Right atrium auricular region (tissue), 2 donors: ENCODE measurements around the gene HMGCL. TPM values are rescaled to one million over a fixed set of nuclear protein-coding genes. Genes with fewer than 3 reads are reported as not detected.
A peak's percentile ranks its signal among the peaks of the same experiment; 100 is the strongest.
"Not testable (repeated sequence)": the region's sequence is repeated elsewhere in the genome, so short reads cannot be mapped to it uniquely, and the experiment has no call there.

ENCODE experiments used
- DNase-seq: peaks from one replicate; pipeline ENCODE4 v3.0.0-alpha.2; 2019; ENCODE audit warnings: low spot score
- H3K27ac ChIP-seq, 2 donors: fragments of 200-600 bp; sonication (generic); 1 replicate in 1 of 2; 2 replicates in 1 of 2; pipeline ENCODE4 v1.5.1; 2016 to 2019
- H3K27me3 ChIP-seq, 2 donors: fragments of 200-600 bp; sonication (generic); one replicate each; pipeline versions ENCODE4 v1.5.1 to v1.6.0; 2017 to 2019
- H3K36me3 ChIP-seq: fragments of 200-600 bp; sonication (generic); one replicate; pipeline ENCODE4 v1.5.1; 2016
- H3K4me1 ChIP-seq, 2 donors: fragments of 200-600 bp; sonication (generic); one replicate each; pipeline versions ENCODE4 v1.5.1 to v1.6.0; 2017 to 2019
- H3K4me3 ChIP-seq, 2 donors: fragments of 200-600 bp; sonication (generic); 1 replicate in 1 of 2; 2 replicates in 1 of 2; pipeline ENCODE4 v1.5.1; 2017 to 2019; ENCODE audit warnings: mild to moderate bottlenecking in 1 of 2, moderate library complexity in 1 of 2
- H3K9me3 ChIP-seq, 2 donors: fragments of 200-600 bp; sonication (generic); one replicate each; pipeline ENCODE4 v1.5.1; 2019
- CTCF ChIP-seq, 2 donors: fragments of 200-600 bp; sonication (generic); IDR thresholded peaks; one replicate each; pipeline ENCODE4 v1.5.1; 2019; ENCODE audit warnings: antibody characterized with exemption in 2 of 2
- total RNA-seq, 2 donors: library from RNA; depleted of rRNA; stranded (reverse); fragments of >200 nt; gene quantifications; one replicate each; pipeline ENCODE4 v1.1.0, GENCODE V29; 2016

HMGCL gene
- total RNA-seq, 2 donors from 2014 or later = 22.4 to 26.3 TPM

GRCh38 chr1:23836037-23836436 is 10.8 kb upstream of the HMGCL start:
- Histone ChIP-seq H3K36me3 (no peaks in the 10 kb centered on the region), H3K27ac (no peak overlapping the region), H3K4me1 (peaks cover 0 to 8% of the 10 kb centered on the region in 2 donors), H3K4me3 (no peak overlapping the region), H3K27me3 (no peaks in the 10 kb centered on the region), H3K9me3 (no peaks in the 10 kb centered on the region)
- no peak for TF ChIP-seq CTCF (IDR thresholded peaks at IDR 0.05)
- DNase-seq = no peak

- not testable (repeated sequence) for H3K4me1 ChIP-seq, H3K4me3 ChIP-seq, DNase-seq, H3K27ac ChIP-seq, H3K9me3 ChIP-seq, H3K27me3 ChIP-seq, H3K36me3 ChIP-seq
Observed at GRCh38 chr1:23834156-23834555, 8.9 kb upstream of the HMGCL start.

GRCh38 chr1:23827717-23828116 is 2.5 kb upstream of the HMGCL start:
- TF ChIP-seq CTCF (IDR thresholded peaks at IDR 0.05) = no peak
- Histone ChIP-seq H3K27ac (no peak overlapping the region), H3K4me1 (peaks cover 0 to 9% of the 10 kb centered on the region in 2 donors), H3K36me3 (no peaks in the 10 kb centered on the region), H3K27me3 (no peaks in the 10 kb centered on the region), H3K9me3 (no peaks in the 10 kb centered on the region), H3K4me3 (no peak overlapping the region)
- no peak for DNase-seq

- H3K36me3 ChIP-seq, H3K27me3 ChIP-seq, H3K9me3 ChIP-seq, H3K27ac ChIP-seq, H3K4me1 ChIP-seq, DNase-seq, H3K4me3 ChIP-seq: not testable (repeated sequence)
Observed at GRCh38 chr1:23826590-23826989, 1.4 kb upstream of the HMGCL start.

GRCh38 chr1:23825762-23826522 is 713 bp upstream of the HMGCL start:
- Histone ChIP-seq H3K4me3 (peak overlapping the region; percentile 97 to 99), H3K27ac (peak overlapping the region; percentile 95 to 99), H3K9me3 (no peaks in the 10 kb centered on the region), H3K27me3 (no peaks in the 10 kb centered on the region), H3K4me1 (peaks cover 0 to 9% of the 10 kb centered on the region in 2 donors), H3K36me3 (no peaks in the 10 kb centered on the region)
- no peak for DNase-seq
- no peak for TF ChIP-seq CTCF (IDR thresholded peaks at IDR 0.05)

GRCh38 chr1:23824711-23825075 is 536 bp downstream of the HMGCL start:
- no peak for TF ChIP-seq CTCF (IDR thresholded peaks at IDR 0.05)
- Histone ChIP-seq H3K27ac (peak overlapping the region; percentile 95 to 99), H3K4me1 (peaks cover 0 to 9% of the 10 kb centered on the region in 2 donors), H3K36me3 (peaks cover under 1% of the 10 kb centered on the region), H3K4me3 (peak overlapping the region; percentile 97 to 99), H3K9me3 (no peaks in the 10 kb centered on the region), H3K27me3 (no peaks in the 10 kb centered on the region)
- DNase-seq = no peak

GRCh38 chr1:23823767-23824166 is 1.5 kb downstream of the HMGCL start:
- Histone ChIP-seq H3K9me3 (no peaks in the 10 kb centered on the region), H3K36me3 (peaks cover 6% of the 10 kb centered on the region), H3K4me3 (no peak overlapping the region), H3K27me3 (no peaks in the 10 kb centered on the region), H3K27ac (no peak overlapping the region), H3K4me1 (peaks cover 0 to 9% of the 10 kb centered on the region in 2 donors)
- TF ChIP-seq CTCF (IDR thresholded peaks at IDR 0.05) = no peak
- DNase-seq = no peak
